HepG2 (cell line): ENCODE results near the gene APH1B. TPM values are rescaled to one million over a fixed set of nuclear protein-coding genes. Genes with fewer than 3 reads are reported as not detected.

Experiments used
- ATAC-seq: fragments of 200-7000 bp; cut with Tn5 transposase; 3 replicates; pipeline ENCODE4 v1.9.1; 2020; ENCODE audit warnings: mild to moderate bottlenecking, moderate library complexity
- BruUV-seq: library from RNA; stranded (reverse); fragments of 400-500 nt; replicated peaks from 2 replicates; lab custom pipeline; 2021; lab: Mats Ljungman, UMichigan
- CTCF ChIA-PET: fragments of 300-600 bp; formaldehyde crosslinking; extraction: SDS; loops from one replicate; lab custom pipeline; 2021; ENCODE audit warnings: low total read pairs, inconsistent platforms, low intra/inter-chr PET ratio; lab: Yijun Ruan, JAX
- POLR2A ChIA-PET: fragments of 350-600 bp; sonication (Branson Sonifier 250); formaldehyde crosslinking; loops from one replicate; lab custom pipeline; 2020; ENCODE audit warnings: antibody characterized with exemption, inconsistent platforms; lab: Yijun Ruan, JAX
- DNase-seq: peaks from one replicate; pipeline ENCODE4 v3.0.0-alpha.2; 2015; ENCODE audit warnings: low spot score
- FAIRE-seq: peaks from 3 replicates; lab custom pipeline; 2011; peaks lifted over from hg19 to GRCh38; lab: Jason Lieb, UNC
- H2AFZ ChIP-seq: one replicate; pipeline ENCODE4 v1.6.1; 2011; ENCODE audit warnings: low read length, inconsistent platforms
- H3K27ac ChIP-seq: fragments of 300-600 bp; 3 replicates; pipeline ENCODE4 v1.8.0; 2011; ENCODE audit warnings: mixed run types, mild to moderate bottlenecking, mixed read lengths, low read length, inconsistent platforms; ENCODE audit not compliant: insufficient read depth; ENCODE audit errors: extremely low read length
- H3K27me3 ChIP-seq, 2 experiments: fragments of 200-600 bp in 1 of 2; 2 replicates in 1 of 2; 3 replicates in 1 of 2; pipeline versions ENCODE4 v1.6.0 to v1.8.0; 2011; ENCODE audit warnings: low read length in 2 of 2, mild to moderate bottlenecking in 2 of 2, moderate library complexity in 2 of 2, inconsistent platforms in 1 of 2; ENCODE audit not compliant: insufficient read depth in 2 of 2, control insufficient read depth in 1 of 2
- H3K36me3 ChIP-seq, 2 experiments: fragments of 200-600 bp in 1 of 2; replicated peaks in 1 of 2; 2 replicates in 1 of 2; 3 replicates in 1 of 2; pipeline versions ENCODE4 v1.5.1 to v1.8.0; 2011; ENCODE audit warnings: low read length in 2 of 2, inconsistent platforms in 1 of 2; ENCODE audit not compliant: insufficient read depth in 2 of 2, control insufficient read depth in 1 of 2
- H3K4me1 ChIP-seq: 2 replicates; pipeline ENCODE4 v1.5.1; 2012; ENCODE audit warnings: low read length, inconsistent platforms; ENCODE audit not compliant: insufficient read depth
- H3K4me2 ChIP-seq: 2 replicates; pipeline ENCODE4 v1.6.0; 2011; ENCODE audit warnings: low read depth, low read length, inconsistent platforms
- H3K4me3 ChIP-seq, 3 experiments: fragments of 200-600 bp in 1 of 3; sonication (generic), shearing (Covaris generic) in 1 of 3; replicated peaks in 1 of 3; 2 replicates each; pipeline ENCODE4 v1.5.1; 2011 to 2016; ENCODE audit warnings: low read length in 3 of 3, inconsistent platforms in 2 of 3, low read depth in 2 of 3, mild to moderate bottlenecking in 2 of 3, control low read depth in 1 of 3, mixed read lengths in 1 of 3; ENCODE audit not compliant: insufficient read depth in 1 of 3
- H3K79me2 ChIP-seq: one replicate; pipeline ENCODE4 v1.6.1; 2011; ENCODE audit warnings: low read length, inconsistent platforms; ENCODE audit not compliant: insufficient read depth
- H3K9ac ChIP-seq: 2 replicates; pipeline ENCODE4 v1.6.0; 2011; ENCODE audit warnings: mild to moderate bottlenecking, low read depth, low read length, inconsistent platforms; ENCODE audit not compliant: insufficient read depth
- H3K9me3 ChIP-seq: 2 replicates; pipeline ENCODE4 v1.5.1; 2012; ENCODE audit warnings: mild to moderate bottlenecking, low read length
- H4K20me1 ChIP-seq: 2 replicates; pipeline ENCODE4 v1.6.0; 2011; ENCODE audit warnings: inconsistent platforms, mild to moderate bottlenecking, low read length, moderate library complexity; ENCODE audit not compliant: insufficient read depth
- BCL6 ChIP-seq: IDR thresholded peaks from 2 replicates; pipeline ENCODE4 v1.6.1; 2016; ENCODE audit warnings: missing genetic modification reagents, missing compliant biosample characterization
- BHLHE40 ChIP-seq: IDR thresholded peaks from 2 replicates; pipeline ENCODE4 v1.6.1; 2011; ENCODE audit warnings: low read length, improper control_type of control experiment
- FOXO1 ChIP-seq: sonication (generic); formaldehyde crosslinking; IDR thresholded peaks from 2 replicates; pipeline ENCODE4 v1.4.0; 2020; ENCODE audit warnings: missing genetic modification reagents
- KAT2B ChIP-seq: fragments of 150-350 bp; IDR thresholded peaks from 2 replicates; pipeline ENCODE4 v1.6.1; 2014; ENCODE audit warnings: low read depth, low read length, borderline replicate concordance
- KLF9 ChIP-seq: IDR thresholded peaks from 2 replicates; pipeline ENCODE4 v1.6.1; 2016; ENCODE audit warnings: low read depth
- LCORL ChIP-seq, 2 experiments: fragments of 450-650 bp in 1 of 2; sonication (generic) in 1 of 2; formaldehyde crosslinking in 1 of 2; IDR thresholded peaks; 2 replicates each; pipeline versions ENCODE4 v1.5.0 to v1.6.1; 2017 to 2020; ENCODE audit warnings: antibody characterized with exemption in 1 of 2, missing genetic modification reagents in 1 of 2
- ZBTB1 ChIP-seq: sonication (generic); formaldehyde crosslinking; IDR thresholded peaks from 2 replicates; pipeline ENCODE4 v1.4.0; 2020; ENCODE audit warnings: missing genetic modification reagents, borderline replicate concordance
- ZBTB42 ChIP-seq: sonication (generic); formaldehyde crosslinking; IDR thresholded peaks from 2 replicates; pipeline ENCODE4 v1.5.0; 2020; ENCODE audit warnings: mild to moderate bottlenecking, missing genetic modification reagents
- ZNF460 ChIP-seq: sonication (generic); formaldehyde crosslinking; IDR thresholded peaks from 2 replicates; pipeline ENCODE4 v1.5.1; 2020; ENCODE audit warnings: missing genetic modification reagents, mild to moderate bottlenecking, borderline replicate concordance
- ZNF567 ChIP-seq: sonication (generic); formaldehyde crosslinking; IDR thresholded peaks from 2 replicates; pipeline ENCODE4 v1.8.1; 2023; ENCODE audit warnings: mild to moderate bottlenecking, missing genetic modification reagents, borderline replicate concordance
- WGBS: methylation state at CpG from one replicate; pipeline ENCODE4 v1.1.6; 2017; ENCODE audit warnings: low lambda C conversion rate; 5-methylcytosine and 5-hydroxymethylcytosine counted together
- in situ Hi-C: cut with HindIII; loops from 2 replicates; pipeline ENCODE4 v1.10.0; 2017; ENCODE audit warnings: low pct_unique_long_range_greater_than_20kb; ENCODE audit not compliant: extremely low pct_ligation_motif_present
- intact Hi-C: fragments of 100-400 bp; cut with micrococcal nuclease; formaldehyde crosslinking; loops from one replicate; pipeline ENCODE4 v1.10.0; 2022; ENCODE audit not compliant: unreplicated experiment
- polyA plus RNA-seq, 8 experiments: library from polyadenylated mRNA; depleted of rRNA in 3 of 8; stranded (reverse) in 7 of 8; unstranded in 1 of 8; fragments of >200 nt; fragmentation: Illumina TruSeq in 4 of 8; extraction: Trizol in 4 of 8; gene quantifications; 2 replicates each; pipeline versions ENCODE4 v1.2.1 to v1.2.3, GENCODE V29; 2011 to 2016; ENCODE audit warnings: low read depth in 4 of 8, missing spikeins in 1 of 8, mixed read lengths in 1 of 8; ENCODE audit not compliant: insufficient read depth in 1 of 8
- total RNA-seq, 5 experiments: library from RNA; depleted of rRNA; stranded (reverse); fragments of >200 nt; fragmentation: Illumina TruSeq; extraction: Trizol; gene quantifications; 2 replicates each; pipeline ENCODE4 v1.2.3, GENCODE V29; 2016; ENCODE audit warnings: low read depth in 1 of 5
- TF ChIP-seq, protein P1 (sequence below), 2 experiments: sonication (generic) in 1 of 2; formaldehyde crosslinking in 1 of 2; IDR thresholded peaks; 2 replicates each; pipeline versions ENCODE4 v1.5.1 to v1.6.1; 2011 to 2020; ENCODE audit warnings: borderline replicate concordance in 1 of 2, low read depth in 1 of 2, low read length in 1 of 2, mild to moderate bottlenecking in 1 of 2, missing genetic modification reagents in 1 of 2, moderate library complexity in 1 of 2

The APH1B gene
- total and polyA plus RNA-seq, 2 of the 13 experiments (the other 11 are each of a cell fraction or from before 2014, with no cell fraction given), result 0.45 to 1.00 TPM

DNA sequence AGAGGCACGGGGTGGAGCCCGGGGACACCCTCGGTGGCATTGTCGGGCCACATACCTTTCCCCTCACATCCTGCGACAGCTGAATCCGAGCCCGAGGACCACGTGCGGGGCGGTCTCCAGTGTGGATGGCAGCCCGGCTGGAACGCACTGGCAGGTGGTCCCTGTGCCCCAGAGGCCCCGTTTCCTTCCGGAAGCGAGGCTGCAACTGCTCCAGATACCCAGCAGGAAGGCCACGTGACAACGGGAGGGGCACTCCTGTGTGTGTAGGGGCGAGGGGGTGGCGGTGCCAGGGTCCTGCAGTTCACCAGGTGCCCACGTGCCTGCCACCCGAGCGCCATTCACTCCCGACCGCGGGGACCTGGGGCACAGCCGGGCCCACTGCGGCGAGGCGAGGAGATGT is 44.1 kb downstream of the APH1B start:
- Histone ChIP-seq H3K9me3 (no peaks in the 10 kb centered on the region), H3K27ac (no peak overlapping the region), H3K79me2 (no peaks in the 10 kb centered on the region), H3K36me3 (no peaks in the 10 kb centered on the region), H3K9ac (no peak overlapping the region)
- ATAC-seq, result no peak
- WGBS, result 69% methylated on average over 27 of the region's 29 CpGs
- no TSS peak for BruUV-seq
- in situ Hi-C loops, result no loop called here
- ChIA-PET CTCF (no interaction called here), POLR2A (no interaction called here)
- TF ChIP-seq BCL6 (CRISPR knock-in tag), result no peak
- no peak for TF ChIP-seq KLF9 (CRISPR knock-in tag)
- no peak for TF ChIP-seq BHLHE40
- TF ChIP-seq, protein P1, sequence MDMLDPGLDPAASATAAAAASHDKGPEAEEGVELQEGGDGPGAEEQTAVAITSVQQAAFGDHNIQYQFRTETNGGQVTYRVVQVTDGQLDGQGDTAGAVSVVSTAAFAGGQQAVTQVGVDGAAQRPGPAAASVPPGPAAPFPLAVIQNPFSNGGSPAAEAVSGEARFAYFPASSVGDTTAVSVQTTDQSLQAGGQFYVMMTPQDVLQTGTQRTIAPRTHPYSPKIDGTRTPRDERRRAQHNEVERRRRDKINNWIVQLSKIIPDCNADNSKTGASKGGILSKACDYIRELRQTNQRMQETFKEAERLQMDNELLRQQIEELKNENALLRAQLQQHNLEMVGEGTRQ (IDR thresholded peaks at IDR 0.05; ENCODE audit: low read depth, low read length), result no peak
- TF ChIP-seq, protein P1 (CRISPR knock-in tag; IDR thresholded peaks at IDR 0.05; ENCODE audit: borderline replicate concordance), result no peak
- TF ChIP-seq ZNF460 (CRISPR knock-in tag), result no peak
- TF ChIP-seq ZBTB1 (CRISPR knock-in tag), result no peak
- TF ChIP-seq, all 625 proteins: peak for 0
- Histone ChIP-seq H3K4me3 (no peak overlapping the region), H4K20me1 (no peaks in the 10 kb centered on the region), H3K27me3 (peaks cover 1 to 4% of the 10 kb centered on the region in 2 experiments; a peak in 2 of 5 replicates), H3K4me1 (0 out of 2 replicates have a peak, but pooled peaks cover 5% of the 10 kb centered on the region), H2AFZ (no peak overlapping the region), H3K4me2 (no peak overlapping the region)
- no peak for FAIRE-seq
- no peak for DNase-seq
- intact Hi-C loops, result no loop called here

DNA sequence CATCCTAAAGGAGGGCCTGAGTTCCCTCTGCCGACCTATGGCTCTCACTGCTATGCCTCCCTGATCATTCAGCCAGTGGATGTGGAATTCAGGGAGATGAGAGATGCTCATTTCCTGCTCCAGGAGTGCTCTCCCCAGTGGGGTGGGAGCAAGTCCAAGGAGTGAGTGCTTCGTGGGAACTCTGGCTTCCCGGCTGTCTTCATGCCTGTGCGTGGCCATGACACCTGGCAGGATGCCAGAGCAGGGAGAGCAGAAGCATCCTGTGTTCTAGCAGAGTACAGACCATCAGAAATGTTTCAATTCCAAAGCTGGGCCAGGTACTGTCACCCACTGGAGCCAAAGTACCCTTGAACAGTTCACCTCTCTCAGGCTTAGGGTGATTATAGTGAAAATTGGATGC is 45.1 kb downstream of the APH1B start:
- TF ChIP-seq LCORL (IDR thresholded peaks at IDR 0.05) (peak; percentile 57; the same call in 1 of the 2 replicates), LCORL (CRISPR knock-in tag; IDR thresholded peaks at IDR 0.05) (no peak), KAT2B (no peak), ZBTB42 (CRISPR knock-in tag) (no peak), ZNF567 (no peak), FOXO1 (CRISPR knock-in tag) (no peak)
- intact Hi-C loops, result no loop called here
- Histone ChIP-seq H3K9me3 (no peaks in the 10 kb centered on the region), H3K4me3 (no peak overlapping the region), H3K9ac (no peak overlapping the region), H2AFZ (no peak overlapping the region), H3K4me2 (no peak overlapping the region), H3K36me3 (no peaks in the 10 kb centered on the region), H4K20me1 (no peaks in the 10 kb centered on the region), H3K79me2 (no peaks in the 10 kb centered on the region), H3K4me1 (0 out of 2 replicates have a peak, but pooled peaks cover 5% of the 10 kb centered on the region), H3K27ac (no peak overlapping the region), H3K27me3 (peaks cover 1 to 4% of the 10 kb centered on the region in 2 experiments; a peak in 1 of 5 replicates)
- POLR2A ChIA-PET, result no interaction called here
- FAIRE-seq (no peak), ATAC-seq (no peak), DNase-seq (no peak)
- 20% methylated on average over 4 of the region's 4 CpGs for WGBS
- CTCF ChIA-PET, result no interaction called here
- in situ Hi-C loops, result no loop called here
- BruUV-seq, result no TSS peak
